NCI-H526 treated with DMSO at 0.1 percent for 48 hours (cell line): ENCODE data around the gene RCHY1.
"Not testable (repeated sequence)": the region's sequence is repeated elsewhere in the genome, so short reads cannot be mapped to it uniquely, and the experiment has no call there.

ENCODE experiments used
- DNase-seq: peaks from one replicate; lab custom pipeline; 2025; lab: John Stamatoyannopoulos, UW

Gene RCHY1

DNA sequence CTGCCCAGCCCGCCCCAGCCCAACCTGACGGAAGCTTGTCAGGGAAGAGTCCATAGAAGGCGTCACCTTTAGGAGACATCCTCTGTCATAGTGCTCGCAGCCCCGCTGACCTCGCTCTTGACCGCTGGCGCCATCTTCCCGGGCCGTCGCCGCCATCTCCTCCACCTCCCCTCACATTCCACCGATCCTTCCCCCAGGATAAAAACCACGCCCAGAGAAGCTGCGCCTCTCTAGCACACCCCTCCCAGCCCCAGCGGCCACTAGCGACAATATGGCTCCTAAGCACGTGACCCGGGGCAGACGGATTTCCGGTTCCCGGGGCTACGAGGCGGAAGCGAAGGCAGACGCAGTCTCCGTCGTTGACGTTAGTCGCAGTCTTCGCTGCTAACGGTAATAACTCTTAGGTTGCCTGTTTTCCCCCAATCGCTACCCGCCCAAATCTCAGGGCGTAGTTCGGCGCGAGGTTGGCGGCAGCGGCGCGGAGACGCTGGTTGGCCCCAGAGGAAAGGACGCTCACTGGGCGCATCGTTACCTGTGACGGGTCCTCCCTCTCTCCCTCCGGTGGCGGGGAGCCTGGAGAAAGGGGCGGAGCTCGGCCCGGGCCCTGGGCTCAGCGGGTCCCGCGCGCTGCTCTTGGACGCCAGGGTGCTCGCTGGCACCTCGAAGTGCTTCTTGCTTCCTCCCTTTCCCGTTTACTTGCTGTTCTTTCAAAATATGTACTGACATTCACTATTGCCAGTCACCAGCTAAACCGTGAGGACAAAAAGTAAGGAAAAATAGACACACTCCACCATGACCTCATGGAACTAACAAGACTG is at the start of gene RCHY1, which contains the start of gene THAP6:
TSS of gene RCHY1 (minus strand) at position 273 of the 818 bp plus-strand sequence. CDS start at position 156, 117 bp downstream.
TSS of gene THAP6 (plus strand) at position 343 of the 818 bp plus-strand sequence. CDS start 980 bp downstream, outside the sequence.
- peak; percentile 90 for DNase-seq

- peak; percentile 5 for DNase-seq
Measured at GRCh38 chr4:75561789-75562188, 47.6 kb upstream of the RCHY1 start.

DNA sequence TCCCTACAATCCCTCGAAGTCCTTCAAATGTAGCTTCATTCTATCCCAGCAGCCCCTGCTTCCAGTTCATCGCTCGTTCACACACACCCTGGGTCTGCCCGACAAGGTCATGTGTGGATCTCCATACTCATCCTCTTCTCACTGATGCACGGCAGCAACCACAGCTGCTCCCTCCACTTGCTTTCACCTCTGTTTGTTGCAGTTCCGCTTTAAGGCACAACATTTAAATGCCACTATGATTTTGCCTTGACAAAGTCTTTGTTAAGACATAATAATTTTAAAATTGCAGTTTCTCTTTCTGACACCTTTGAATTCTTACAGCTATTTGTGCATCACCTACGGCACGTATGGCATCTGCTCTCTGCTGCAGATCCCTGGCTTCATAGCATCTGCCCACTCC is 43.5 kb upstream of the RCHY1 start:
- no peak for DNase-seq

- no peak for DNase-seq
Measured at GRCh38 chr4:75555294-75556164, 41.3 kb upstream of the RCHY1 start, which contains the start of gene ODAPH. ODAPH (plus strand) TSS chr4:75556066; CDS start chr4:75556083, 17 bp downstream.

- DNase-seq: no peak
Measured at GRCh38 chr4:75552452-75552851, 38.2 kb upstream of the RCHY1 start.

- no peak for DNase-seq
Measured at GRCh38 chr4:75549019-75549418, 34.8 kb upstream of the RCHY1 start.

DNA sequence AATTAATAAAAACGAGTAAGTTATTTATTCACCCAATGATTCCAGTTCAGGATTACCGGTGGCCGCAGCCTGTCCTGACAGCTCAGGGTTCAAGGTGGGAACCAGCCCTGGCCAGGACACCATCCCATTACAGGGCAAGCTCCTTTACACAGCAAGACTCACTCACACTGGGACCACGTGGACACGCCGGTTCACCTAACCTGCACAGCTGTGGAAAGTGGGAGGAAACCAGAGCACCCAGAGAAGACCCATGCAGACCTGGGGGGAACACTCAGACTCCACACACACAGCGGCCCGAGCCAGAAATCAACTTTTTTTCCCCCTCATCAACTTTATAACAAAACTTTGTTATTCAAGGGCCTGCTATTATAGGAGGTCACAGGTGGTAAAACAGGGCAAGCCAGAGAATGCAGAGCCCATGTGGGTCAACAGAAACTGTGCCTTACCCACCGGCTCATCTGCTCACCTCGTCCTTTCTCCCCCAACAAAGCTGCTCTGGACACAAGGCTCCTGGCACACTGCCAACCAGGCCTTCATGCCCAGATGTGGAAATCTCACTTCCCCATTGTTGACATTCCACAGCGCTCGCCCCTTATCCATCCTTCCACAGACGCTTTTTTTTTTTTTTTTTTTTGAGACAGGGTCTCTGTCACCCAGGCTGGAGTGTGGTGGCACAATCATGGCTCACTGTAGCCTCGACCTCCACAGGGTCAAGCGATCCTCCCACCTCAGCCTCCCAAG is 33.6 kb upstream of the RCHY1 start:
- no peak for DNase-seq

DNA sequence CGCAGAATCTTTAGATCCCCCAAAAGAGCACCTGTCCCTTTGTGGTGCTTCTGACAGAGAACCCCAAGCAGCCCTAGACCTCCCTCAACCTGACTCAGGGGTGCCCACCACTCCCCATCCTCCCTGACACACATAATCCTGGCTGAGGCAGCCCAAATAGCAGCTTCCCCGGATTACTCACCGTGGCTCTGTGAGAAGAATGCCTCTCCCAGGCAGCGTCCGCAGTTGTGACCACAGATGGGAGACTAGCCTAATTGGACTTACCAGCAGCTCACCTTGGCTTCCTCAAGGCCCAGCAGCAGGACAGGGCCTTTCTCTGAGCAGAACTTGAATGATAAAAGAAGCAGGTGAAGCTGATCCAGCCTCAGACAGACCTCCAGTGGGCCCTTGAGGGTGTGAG is 31.3 kb upstream of the RCHY1 start:
- no peak for DNase-seq

DNA sequence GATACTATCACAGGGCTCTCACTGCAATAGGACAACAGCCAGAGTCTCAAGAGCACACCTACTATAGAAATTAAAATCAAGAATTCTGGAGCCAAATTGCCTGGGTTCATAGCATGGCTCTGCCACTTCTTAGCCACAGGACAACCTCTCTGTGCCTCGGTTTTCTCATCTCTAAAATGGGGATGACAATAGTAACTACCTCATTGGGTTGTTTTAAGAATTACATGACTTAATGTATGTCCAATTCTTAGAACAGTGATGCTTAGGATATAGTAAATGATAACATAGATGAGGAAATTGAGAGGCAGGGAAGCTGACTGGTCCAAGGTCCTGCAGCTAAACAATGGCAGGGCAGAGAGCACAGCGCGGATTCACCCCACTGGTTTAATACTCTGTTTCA is 30.7 kb upstream of the RCHY1 start:
- DNase-seq: no peak

GRCh38 chr4:75544220-75544619 is 30.0 kb upstream of the RCHY1 start:
- not testable (repeated sequence) for DNase-seq

- DNase-seq: no peak
Measured at GRCh38 chr4:75542824-75543223, 28.6 kb upstream of the RCHY1 start.

DNA sequence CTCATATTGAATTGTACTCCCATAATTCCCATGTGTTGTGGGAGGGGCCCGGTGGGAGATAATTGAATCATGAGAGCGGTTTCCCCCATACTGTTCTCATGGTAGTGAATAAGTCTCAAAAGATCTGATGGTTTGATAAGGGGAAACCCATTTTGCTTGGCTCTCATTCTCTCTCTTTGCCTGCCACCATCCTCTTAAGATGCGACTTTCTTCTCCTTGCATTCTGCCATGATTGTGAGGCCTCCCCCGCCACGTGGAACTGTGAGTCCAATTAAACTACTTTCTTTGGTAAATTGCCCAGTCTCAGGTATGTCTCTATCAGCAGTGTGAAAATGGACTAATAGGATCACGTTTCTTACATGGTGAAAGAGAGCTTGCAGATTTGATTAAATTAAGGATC is 23.1 kb upstream of the RCHY1 start:
- DNase-seq: not testable (repeated sequence)

GRCh38 chr4:75533926-75534325 is 19.7 kb upstream of the RCHY1 start:
- DNase-seq: not testable (repeated sequence)

- not testable (repeated sequence) for DNase-seq
Measured at GRCh38 chr4:75533339-75533887, 19.2 kb upstream of the RCHY1 start.

GRCh38 chr4:75531536-75532143 is 17.4 kb upstream of the RCHY1 start:
- DNase-seq: not testable (repeated sequence)

- DNase-seq: no peak
Measured at GRCh38 chr4:75530556-75531322, 16.5 kb upstream of the RCHY1 start.

- no peak for DNase-seq
Measured at GRCh38 chr4:75527482-75527881, 13.3 kb upstream of the RCHY1 start.

DNA sequence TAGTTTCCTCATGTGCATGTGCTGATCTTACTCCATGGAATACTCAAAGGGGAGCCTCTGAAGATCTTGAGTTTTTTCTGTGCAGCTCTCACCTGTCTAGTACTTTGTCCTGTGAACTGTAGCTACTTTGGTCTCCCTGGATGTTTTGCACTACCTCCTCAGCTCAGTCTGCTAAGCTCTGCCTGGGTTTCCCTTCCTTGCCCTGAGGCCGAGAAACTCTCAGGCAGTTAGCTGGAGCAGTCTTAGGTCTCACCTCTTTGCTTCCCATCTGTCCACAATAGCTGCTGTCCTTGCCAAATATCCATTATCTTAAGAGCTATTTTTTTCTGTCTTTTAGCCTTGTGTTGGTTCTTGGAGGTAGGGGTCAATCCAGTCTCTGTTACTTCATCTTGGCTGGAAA is 11.7 kb upstream of the RCHY1 start:
- no peak for DNase-seq

DNA sequence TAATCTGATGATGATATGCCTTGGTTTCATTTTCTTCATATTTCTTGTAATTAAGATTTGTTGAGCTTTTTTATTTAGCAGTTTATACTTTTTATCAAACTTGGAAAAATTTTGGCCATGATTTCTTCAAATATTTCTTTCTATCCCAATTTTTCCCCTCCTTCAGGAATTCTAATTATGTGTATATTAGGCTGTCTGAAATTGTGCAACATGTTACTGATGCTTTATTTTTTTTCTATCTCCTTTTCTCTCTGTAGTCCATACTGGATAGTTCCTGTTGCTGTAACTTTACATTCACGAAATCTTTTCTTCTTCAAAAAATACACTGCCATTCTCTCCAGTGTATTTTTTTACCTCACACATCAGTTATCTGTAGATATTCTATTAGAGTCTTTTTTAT is 10.9 kb upstream of the RCHY1 start:
- no peak for DNase-seq

DNA sequence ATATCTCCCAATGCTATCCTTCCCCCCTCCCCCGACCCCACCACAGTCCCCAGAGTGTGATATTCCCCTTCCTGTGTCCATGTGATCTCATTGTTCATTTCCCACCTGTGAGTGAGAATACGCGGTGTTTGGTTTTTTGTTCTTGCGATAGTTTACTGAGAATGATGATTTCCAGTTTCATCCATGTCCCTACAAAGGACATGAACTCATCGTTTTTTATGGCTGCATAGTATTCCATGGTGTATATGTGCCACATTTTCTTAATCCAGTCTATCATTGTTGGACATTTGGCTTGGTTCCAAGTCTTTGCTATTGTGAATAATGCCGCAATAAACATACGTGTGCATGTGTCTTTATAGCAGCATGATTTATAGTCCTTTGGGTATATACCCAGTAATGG is 5.2 kb upstream of the RCHY1 start:
- DNase-seq: not testable (repeated sequence)
